Immature natural killer cell (primary cell): ENCODE results near the gene CEP120. TPM values are rescaled to one million over a fixed set of nuclear protein-coding genes. Genes with fewer than 3 reads are reported as not detected.
A peak's percentile ranks its signal among the peaks of the same experiment; 100 is the strongest.
"Not testable (repeated sequence)": the region's sequence is repeated elsewhere in the genome, so short reads cannot be mapped to it uniquely, and the experiment has no call there.

Experiments
- DNase-seq, 3 donors: peaks; one replicate each; pipeline ENCODE4 v3.0.0; 2022; ENCODE audit warnings: mixed read lengths in 1 of 3
- H3K27ac Mint-ChIP-seq, 6 donors: one replicate each; pipeline ENCODE4 v1.8.0; 2020; ENCODE audit warnings: mixed read lengths in 6 of 6, mild to moderate bottlenecking in 5 of 6, inconsistent platforms in 4 of 6, moderate library complexity in 3 of 6
- H3K27me3 Mint-ChIP-seq, 3 donors: one replicate each; pipeline ENCODE4 v1.8.0; 2020 to 2021; ENCODE audit warnings: low read depth in 3 of 3, mild to moderate bottlenecking in 3 of 3, mixed read lengths in 3 of 3, moderate library complexity in 3 of 3, inconsistent platforms in 1 of 3
- H3K36me3 Mint-ChIP-seq, 3 donors: one replicate each; pipeline ENCODE4 v1.8.0; 2020; ENCODE audit warnings: mixed read lengths in 3 of 3, inconsistent platforms in 2 of 3, mild to moderate bottlenecking in 2 of 3
- H3K4me1 Mint-ChIP-seq, 2 donors: one replicate each; pipeline ENCODE4 v1.8.0; 2020; ENCODE audit warnings: inconsistent platforms in 2 of 2, mild to moderate bottlenecking in 2 of 2, mixed read lengths in 2 of 2, moderate library complexity in 1 of 2
- H3K4me3 Mint-ChIP-seq, 5 donors: one replicate each; pipeline ENCODE4 v1.8.0; 2020; ENCODE audit warnings: mild to moderate bottlenecking in 5 of 5, mixed read lengths in 5 of 5, inconsistent platforms in 3 of 5, moderate library complexity in 3 of 5
- H3K9me3 Mint-ChIP-seq, 6 donors: one replicate each; pipeline ENCODE4 v1.8.0; 2020; ENCODE audit warnings: mild to moderate bottlenecking in 6 of 6, mixed read lengths in 6 of 6, inconsistent platforms in 4 of 6, moderate library complexity in 3 of 6
- polyA plus RNA-seq, 3 donors: library from polyadenylated mRNA; unstranded; fragments of 300-500 nt; fragmentation: Illumina TruSeq; gene quantifications; one replicate each; pipeline ENCODE4 v1.2.3, GENCODE V29; 2021

The CEP120 gene
- polyA plus RNA-seq, 3 donors from 2014 or later, result 9.7 to 23.1 (median 11.6) TPM

GRCh38 chr5:123429993-123430392, 6.8 kb upstream of the CEP120 start:
- H3K9me3 Mint-ChIP-seq, result no peaks in the 10 kb centered on the region
- no peak for DNase-seq
- H3K27me3 Mint-ChIP-seq, result peaks cover 1 to 5% (median 3%) of the 10 kb centered on the region in 3 donors
- no peaks in the 10 kb centered on the region for H3K36me3 Mint-ChIP-seq
- no peak overlapping the region for H3K4me3 Mint-ChIP-seq
- no peak overlapping the region for H3K27ac Mint-ChIP-seq
- H3K4me1 Mint-ChIP-seq, result peaks cover 0 to 2% of the 10 kb centered on the region in 2 donors

GRCh38 chr5:123429221-123429954, 6.2 kb upstream of the CEP120 start:
- peaks cover 1 to 5% of the 10 kb centered on the region in 2 donors for H3K4me1 Mint-ChIP-seq
- H3K27ac Mint-ChIP-seq, result no peak overlapping the region
- no peak for DNase-seq
- H3K36me3 Mint-ChIP-seq, result no peaks in the 10 kb centered on the region
- no peak overlapping the region for H3K4me3 Mint-ChIP-seq
- no peaks in the 10 kb centered on the region for H3K9me3 Mint-ChIP-seq
- H3K27me3 Mint-ChIP-seq, result peaks cover 1 to 5% (median 3%) of the 10 kb centered on the region in 3 donors

- peaks cover 9 to 10% of the 10 kb centered on the region in 2 donors for H3K4me1 Mint-ChIP-seq
- H3K36me3 Mint-ChIP-seq, result no peaks in the 10 kb centered on the region
- no peak overlapping the region for H3K27ac Mint-ChIP-seq
- no peak for DNase-seq
- H3K27me3 Mint-ChIP-seq, result peaks cover 1 to 8% (median 7%) of the 10 kb centered on the region in 3 donors
- no peaks in the 10 kb centered on the region for H3K9me3 Mint-ChIP-seq
- no peak overlapping the region for H3K4me3 Mint-ChIP-seq
Measured at GRCh38 chr5:123428521-123429220, 5.5 kb upstream of the CEP120 start.

- Mint-ChIP-seq H3K4me3 (no peak overlapping the region), H3K36me3 (no peaks in the 10 kb centered on the region), H3K27me3 (peaks cover 4 to 15% (median 8%) of the 10 kb centered on the region in 3 donors), H3K4me1 (peaks cover 9 to 10% of the 10 kb centered on the region in 2 donors), H3K27ac (no peak overlapping the region), H3K9me3 (no peaks in the 10 kb centered on the region)
- DNase-seq, result no peak
Measured at GRCh38 chr5:123427281-123427680, 4.1 kb upstream of the CEP120 start.

- Mint-ChIP-seq H3K27ac (peak overlapping the region in 5 of 6 donors; percentile 17 to 86 (median 76)), H3K27me3 (peaks cover 2 to 14% (median 8%) of the 10 kb centered on the region in 3 donors), H3K4me3 (peak overlapping the region in 3 of 5 donors; percentile 10 to 62 (median 52)), H3K9me3 (no peaks in the 10 kb centered on the region), H3K4me1 (peaks cover 9 to 12% of the 10 kb centered on the region in 2 donors), H3K36me3 (no peaks in the 10 kb centered on the region)
- DNase-seq, result no peak
Measured at GRCh38 chr5:123425431-123425830, 2.2 kb upstream of the CEP120 start.

GRCh38 chr5:123422433-123423277, 548 bp downstream of the CEP120 start:
- H3K4me1 Mint-ChIP-seq, result peaks cover 13 to 20% of the 10 kb centered on the region in 2 donors
- H3K27ac Mint-ChIP-seq, result peak overlapping the region in 1 of 6 donors; percentile 96
- no peaks in the 10 kb centered on the region for H3K9me3 Mint-ChIP-seq
- H3K36me3 Mint-ChIP-seq, result peaks cover 2 to 5% (median 4%) of the 10 kb centered on the region in 3 donors
- H3K27me3 Mint-ChIP-seq, result peaks cover 2 to 14% (median 8%) of the 10 kb centered on the region in 3 donors
- H3K4me3 Mint-ChIP-seq, result no peak overlapping the region
- no peak for DNase-seq

- Mint-ChIP-seq H3K4me1 (peaks cover 15 to 20% of the 10 kb centered on the region in 2 donors), H3K4me3 (no peak overlapping the region), H3K27ac (no peak overlapping the region), H3K36me3 (peaks cover 4 to 7% (median 6%) of the 10 kb centered on the region in 3 donors), H3K27me3 (peaks cover 2 to 14% (median 8%) of the 10 kb centered on the region in 3 donors), H3K9me3 (no peaks in the 10 kb centered on the region)
- no peak for DNase-seq
Measured at GRCh38 chr5:123421773-123422172, 1.4 kb downstream of the CEP120 start.

GRCh38 chr5:123414974-123415373, 8.2 kb downstream of the CEP120 start:
- Mint-ChIP-seq H3K4me1 (peaks cover 3 to 25% of the 10 kb centered on the region in 2 donors), H3K9me3 (no peaks in the 10 kb centered on the region)

GRCh38 chr5:123412206-123412605, 11.0 kb downstream of the CEP120 start:
- H3K27ac Mint-ChIP-seq, result no peak overlapping the region
- no peak for DNase-seq
- H3K4me1 Mint-ChIP-seq, result peaks cover 3 to 38% of the 10 kb centered on the region in 2 donors
- H3K4me3 Mint-ChIP-seq, result no peak overlapping the region
- peaks cover 24 to 37% (median 25%) of the 10 kb centered on the region in 3 donors for H3K36me3 Mint-ChIP-seq
- no peaks in the 10 kb centered on the region for H3K27me3 Mint-ChIP-seq
- H3K9me3 Mint-ChIP-seq, result no peaks in the 10 kb centered on the region

More at GRCh38 chr5:123414974-123415373, 8.2 kb downstream of the CEP120 start:
- Mint-ChIP-seq H3K27ac (peak overlapping the region in 2 of 6 donors; percentile 1 to 36), H3K36me3 (peaks cover 26 to 37% (median 28%) of the 10 kb centered on the region in 3 donors), H3K27me3 (no peaks in the 10 kb centered on the region), H3K4me3 (no peak overlapping the region)
- no peak for DNase-seq

- H3K27ac Mint-ChIP-seq, result not testable (repeated sequence)
Measured at GRCh38 chr5:123401999-123402398, 21.2 kb downstream of the CEP120 start.

GRCh38 chr5:123401320-123401719, 21.9 kb downstream of the CEP120 start:
- Mint-ChIP-seq H3K4me1 (peaks cover 3 to 9% of the 10 kb centered on the region in 2 donors), H3K36me3 (peaks cover 32 to 73% (median 40%) of the 10 kb centered on the region in 3 donors), H3K27me3 (no peaks in the 10 kb centered on the region), H3K4me3 (no peak overlapping the region), H3K27ac (no peak overlapping the region), H3K9me3 (no peaks in the 10 kb centered on the region)
- DNase-seq, result no peak

More at GRCh38 chr5:123401999-123402398, 21.2 kb downstream of the CEP120 start:
- Mint-ChIP-seq H3K4me1 (peaks cover 3 to 11% of the 10 kb centered on the region in 2 donors), H3K36me3 (peaks cover 26 to 70% (median 35%) of the 10 kb centered on the region in 3 donors)
- not testable (repeated sequence) for H3K27me3 Mint-ChIP-seq, DNase-seq, H3K4me3 Mint-ChIP-seq, H3K9me3 Mint-ChIP-seq

GRCh38 chr5:123400870-123401291, 22.3 kb downstream of the CEP120 start:
- H3K9me3 Mint-ChIP-seq, H3K27me3 Mint-ChIP-seq, H3K4me1 Mint-ChIP-seq, H3K27ac Mint-ChIP-seq, DNase-seq, H3K4me3 Mint-ChIP-seq: not testable (repeated sequence)
- peaks cover 33 to 70% (median 35%) of the 10 kb centered on the region in 3 donors for H3K36me3 Mint-ChIP-seq

GRCh38 chr5:123398058-123398733, 25.0 kb downstream of the CEP120 start:
- H3K27ac Mint-ChIP-seq, result no peak overlapping the region
- no peaks in the 10 kb centered on the region for H3K9me3 Mint-ChIP-seq
- H3K27me3 Mint-ChIP-seq, result no peaks in the 10 kb centered on the region
- H3K4me1 Mint-ChIP-seq, result no peaks in the 10 kb centered on the region
- no peak overlapping the region for H3K4me3 Mint-ChIP-seq
- no peak for DNase-seq
- H3K36me3 Mint-ChIP-seq, result peaks cover 25 to 49% (median 29%) of the 10 kb centered on the region in 3 donors
